DOHH2 (cell line): Measurements from ENCODE around the gene ABCA1.

Experiments used
- EZH2phosphoT487 ChIP-seq: fragments of 200-600 bp; sonication (generic); IDR thresholded peaks from 2 replicates; pipeline ENCODE4 v1.6.1; 2017; ENCODE audit warnings: borderline replicate concordance, mild to moderate bottlenecking, antibody characterized with exemption, low read length, moderate library complexity, mixed read lengths
- TF ChIP-seq, protein P1 (sequence below): fragments of 200-600 bp; sonication (generic); IDR thresholded peaks from one replicate; pipeline ENCODE4 v1.5.1; 2014; ENCODE audit warnings: antibody characterized with exemption, mild to moderate bottlenecking, low read depth, low read length; ENCODE audit not compliant: poor library complexity, severe bottlenecking

DNA sequence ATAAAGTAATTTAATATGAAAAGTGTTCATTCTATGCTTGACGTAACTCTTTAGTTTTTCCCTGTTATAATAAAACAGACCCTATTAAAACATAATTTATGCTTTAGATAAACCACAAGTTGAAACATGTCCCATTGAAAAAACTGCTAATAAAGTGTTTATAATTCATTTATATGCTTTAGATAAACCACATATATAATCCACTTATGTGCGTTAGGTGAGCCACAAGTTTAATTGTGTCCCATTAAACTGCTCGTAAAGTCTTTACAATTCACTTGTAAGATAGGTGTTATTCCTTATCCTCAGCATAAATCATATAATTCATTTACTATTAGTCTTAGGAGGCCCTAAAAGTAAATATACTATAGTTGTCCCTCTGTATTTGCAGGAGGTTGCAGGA lies 160.4 kb downstream of the ABCA1 start:
- TF ChIP-seq, protein P1, sequence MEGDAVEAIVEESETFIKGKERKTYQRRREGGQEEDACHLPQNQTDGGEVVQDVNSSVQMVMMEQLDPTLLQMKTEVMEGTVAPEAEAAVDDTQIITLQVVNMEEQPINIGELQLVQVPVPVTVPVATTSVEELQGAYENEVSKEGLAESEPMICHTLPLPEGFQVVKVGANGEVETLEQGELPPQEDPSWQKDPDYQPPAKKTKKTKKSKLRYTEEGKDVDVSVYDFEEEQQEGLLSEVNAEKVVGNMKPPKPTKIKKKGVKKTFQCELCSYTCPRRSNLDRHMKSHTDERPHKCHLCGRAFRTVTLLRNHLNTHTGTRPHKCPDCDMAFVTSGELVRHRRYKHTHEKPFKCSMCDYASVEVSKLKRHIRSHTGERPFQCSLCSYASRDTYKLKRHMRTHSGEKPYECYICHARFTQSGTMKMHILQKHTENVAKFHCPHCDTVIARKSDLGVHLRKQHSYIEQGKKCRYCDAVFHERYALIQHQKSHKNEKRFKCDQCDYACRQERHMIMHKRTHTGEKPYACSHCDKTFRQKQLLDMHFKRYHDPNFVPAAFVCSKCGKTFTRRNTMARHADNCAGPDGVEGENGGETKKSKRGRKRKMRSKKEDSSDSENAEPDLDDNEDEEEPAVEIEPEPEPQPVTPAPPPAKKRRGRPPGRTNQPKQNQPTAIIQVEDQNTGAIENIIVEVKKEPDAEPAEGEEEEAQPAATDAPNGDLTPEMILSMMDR = no peak
- TF ChIP-seq EZH2phosphoT487 = no peak
